H1 (cell line): ENCODE measurements around the gene PCDHGB3.

ENCODE experiments used
- CHD1 ChIP-seq: IDR thresholded peaks from 2 replicates; pipeline ENCODE4 v1.6.1; 2012; ENCODE audit warnings: low read depth, low read length, improper control_type of control experiment
- EGR1 ChIP-seq: IDR thresholded peaks from 2 replicates; pipeline ENCODE4 v1.6.1; 2011; ENCODE audit warnings: low read depth, low read length, borderline replicate concordance
- FOSL1 ChIP-seq: IDR thresholded peaks from 2 replicates; pipeline ENCODE4 v1.6.1; 2011; ENCODE audit warnings: mild to moderate bottlenecking, low read depth, low read length, moderate library complexity; ENCODE audit not compliant: insufficient read depth
- POLR2A ChIP-seq, 2 experiments: IDR thresholded peaks; 1 replicate in 1 of 2; 2 replicates in 1 of 2; pipeline ENCODE4 v1.6.1; 2011; ENCODE audit warnings: low read depth in 2 of 2, low read length in 2 of 2, mild to moderate bottlenecking in 2 of 2; ENCODE audit errors: control extremely low read depth in 1 of 2
- TF ChIP-seq, protein P1 (sequence below), 3 experiments: IDR thresholded peaks; 1 replicate in 2 of 3; 2 replicates in 1 of 3; pipeline versions ENCODE4 v1.5.1 to v1.6.1; 2011; ENCODE audit warnings: low read length in 3 of 3, mild to moderate bottlenecking in 3 of 3, inconsistent platforms in 2 of 3, low read depth in 1 of 3, moderate library complexity in 1 of 3; ENCODE audit not compliant: insufficient read depth in 1 of 3; ENCODE audit errors: control extremely low read depth in 1 of 3

DNA sequence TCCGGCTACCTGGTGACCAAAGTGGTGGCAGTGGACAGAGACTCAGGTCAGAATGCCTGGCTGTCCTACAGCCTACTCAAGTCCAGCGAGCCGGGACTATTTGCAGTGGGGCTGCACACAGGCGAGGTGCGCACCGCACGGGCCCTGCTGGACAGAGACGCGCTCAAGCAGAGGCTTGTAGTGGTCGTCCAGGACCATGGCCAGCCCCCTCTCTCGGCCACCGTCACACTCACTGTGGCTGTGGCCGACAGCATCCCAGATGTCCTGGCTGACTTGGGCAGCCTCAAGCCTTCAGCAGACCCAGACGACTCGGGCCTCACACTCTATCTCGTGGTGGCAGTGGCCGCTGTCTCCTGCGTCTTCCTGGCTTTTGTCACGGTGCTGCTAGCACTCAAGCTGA is 13.1 kb upstream of the PCDHGB3 start:
- TF ChIP-seq EGR1 (no peak), POLR2A (IDR thresholded peaks at IDR 0.05; ENCODE audit: control extremely low read depth in 1 of 2, low read depth in 2 of 2, low read length in 2 of 2) (no peak), CHD1 (no peak), FOSL1 (no peak)
- TF ChIP-seq, protein P1, sequence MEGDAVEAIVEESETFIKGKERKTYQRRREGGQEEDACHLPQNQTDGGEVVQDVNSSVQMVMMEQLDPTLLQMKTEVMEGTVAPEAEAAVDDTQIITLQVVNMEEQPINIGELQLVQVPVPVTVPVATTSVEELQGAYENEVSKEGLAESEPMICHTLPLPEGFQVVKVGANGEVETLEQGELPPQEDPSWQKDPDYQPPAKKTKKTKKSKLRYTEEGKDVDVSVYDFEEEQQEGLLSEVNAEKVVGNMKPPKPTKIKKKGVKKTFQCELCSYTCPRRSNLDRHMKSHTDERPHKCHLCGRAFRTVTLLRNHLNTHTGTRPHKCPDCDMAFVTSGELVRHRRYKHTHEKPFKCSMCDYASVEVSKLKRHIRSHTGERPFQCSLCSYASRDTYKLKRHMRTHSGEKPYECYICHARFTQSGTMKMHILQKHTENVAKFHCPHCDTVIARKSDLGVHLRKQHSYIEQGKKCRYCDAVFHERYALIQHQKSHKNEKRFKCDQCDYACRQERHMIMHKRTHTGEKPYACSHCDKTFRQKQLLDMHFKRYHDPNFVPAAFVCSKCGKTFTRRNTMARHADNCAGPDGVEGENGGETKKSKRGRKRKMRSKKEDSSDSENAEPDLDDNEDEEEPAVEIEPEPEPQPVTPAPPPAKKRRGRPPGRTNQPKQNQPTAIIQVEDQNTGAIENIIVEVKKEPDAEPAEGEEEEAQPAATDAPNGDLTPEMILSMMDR (IDR thresholded peaks at IDR 0.05; ENCODE audit: control extremely low read depth in 1 of 3, insufficient read depth in 1 of 3, low read depth in 1 of 3, low read length in 3 of 3), result no peak
